ENCODE results near the gene ZDHHC11B. TPM values are rescaled to one million over a fixed set of nuclear protein-coding genes. Genes with fewer than 3 reads are reported as not detected.
"Not testable (repeated sequence)": the region's sequence is repeated elsewhere in the genome, so short reads cannot be mapped to it uniquely, and the experiment has no call there.

The ZDHHC11B gene
- total RNA-seq, 4 donors from 2014 or later, result 4.6 to 52.0 (median 28.6) TPM

DNA sequence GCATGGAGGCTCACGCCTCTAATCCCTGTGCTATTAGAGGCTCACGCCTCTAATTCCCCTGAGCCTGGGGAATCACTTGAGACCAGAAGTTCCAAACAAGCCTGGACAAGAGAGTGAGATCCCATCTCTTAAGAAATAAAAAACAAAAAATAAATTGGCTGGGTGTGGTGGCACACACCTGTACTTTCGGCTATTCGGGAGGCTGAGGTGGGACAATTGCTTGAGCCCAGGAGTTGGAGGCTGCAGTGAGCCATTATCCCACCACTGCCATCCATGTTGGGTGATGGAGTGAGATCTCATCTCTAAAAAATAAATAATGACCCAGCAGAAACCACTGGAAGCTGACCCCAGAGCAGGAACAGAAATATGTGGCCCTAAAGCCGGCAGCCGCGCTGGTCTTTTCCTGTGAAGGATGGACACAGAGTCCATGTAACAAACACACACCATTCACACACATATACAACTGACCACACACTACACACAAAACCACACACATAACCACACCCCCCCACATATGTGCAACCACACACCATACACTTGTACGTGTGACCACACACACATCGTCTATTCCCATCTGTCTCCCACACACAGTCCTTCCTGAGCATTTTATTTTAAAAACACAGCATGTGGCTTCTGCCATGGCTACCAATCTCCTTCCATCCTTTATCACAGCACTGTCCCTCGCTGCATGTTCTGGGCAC lies 51.6 kb downstream of the ZDHHC11B start:
- not testable (repeated sequence) for H3K4me3 ChIP-seq, H3K27ac ChIP-seq, H3K9me3 ChIP-seq, H3K36me3 ChIP-seq, H3K27me3 ChIP-seq, H3K4me1 ChIP-seq, DNase-seq

DNA sequence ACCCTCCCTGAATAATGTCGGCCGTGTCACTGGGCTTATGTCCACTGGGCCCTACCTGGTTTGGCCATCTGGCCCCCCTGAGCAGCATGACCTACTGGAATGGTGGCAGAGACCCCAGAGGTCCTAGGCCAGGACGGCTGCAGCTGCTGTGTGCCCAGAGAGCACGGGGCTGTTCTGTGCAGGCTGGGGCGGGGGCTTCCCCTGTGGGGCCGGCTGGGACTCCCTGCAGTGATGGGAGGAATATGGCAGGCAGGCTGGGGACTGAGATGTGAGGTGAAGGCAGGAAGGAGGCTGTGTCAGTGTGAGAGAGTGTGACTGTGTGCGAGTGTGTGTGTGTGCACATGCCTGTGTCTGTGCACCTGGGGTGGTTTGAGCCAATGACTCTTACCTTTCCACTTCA lies 55.3 kb downstream of the ZDHHC11B start:
- H3K4me3 ChIP-seq, DNase-seq, H3K4me1 ChIP-seq, H3K9me3 ChIP-seq, H3K36me3 ChIP-seq, H3K27me3 ChIP-seq, H3K27ac ChIP-seq: not testable (repeated sequence)

DNA sequence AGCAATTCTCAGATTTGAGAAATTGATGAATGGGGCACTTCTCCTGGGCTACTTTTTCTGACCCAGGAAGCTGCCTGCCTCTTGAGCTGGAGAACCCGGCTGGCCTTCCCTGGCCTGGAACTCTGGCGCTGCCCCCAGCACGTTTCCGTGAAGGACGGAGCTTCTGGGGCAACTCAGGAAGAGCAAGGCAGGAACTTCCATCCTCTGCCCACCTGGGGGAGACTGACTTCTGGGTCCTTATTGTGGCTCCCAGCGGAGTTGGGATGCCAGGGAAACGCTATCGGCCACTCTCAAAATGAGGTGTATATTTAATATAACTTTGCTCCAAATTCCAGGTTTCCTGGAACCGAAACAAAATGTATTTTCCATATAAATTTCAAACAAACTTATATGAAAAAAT lies 57.4 kb downstream of the ZDHHC11B start:
- not testable (repeated sequence) for DNase-seq, H3K4me3 ChIP-seq, H3K9me3 ChIP-seq, H3K36me3 ChIP-seq, H3K4me1 ChIP-seq, H3K27me3 ChIP-seq, H3K27ac ChIP-seq

DNA sequence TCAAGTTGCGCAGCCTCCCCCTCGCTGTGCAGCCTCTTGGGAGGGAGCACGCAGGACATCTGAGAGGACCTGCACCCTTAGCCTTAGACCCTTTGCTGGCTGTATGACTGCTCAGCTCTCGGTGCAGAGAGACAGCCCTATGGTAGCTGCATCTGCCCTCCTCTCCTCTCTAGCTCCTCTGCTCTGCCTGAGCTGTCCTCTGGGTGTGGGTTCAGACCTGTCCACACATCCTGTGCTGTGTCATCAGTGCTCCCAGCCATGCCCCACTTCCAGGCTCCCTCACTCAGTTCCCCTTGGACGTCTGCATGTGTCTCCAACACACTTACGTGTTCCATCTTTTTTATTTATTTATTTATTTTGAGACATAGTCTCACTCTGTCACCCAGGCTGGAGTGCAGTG lies 60.7 kb downstream of the ZDHHC11B start:
- not testable (repeated sequence) for H3K27me3 ChIP-seq, H3K27ac ChIP-seq, H3K4me1 ChIP-seq, H3K9me3 ChIP-seq, H3K4me3 ChIP-seq, DNase-seq, H3K36me3 ChIP-seq

DNA sequence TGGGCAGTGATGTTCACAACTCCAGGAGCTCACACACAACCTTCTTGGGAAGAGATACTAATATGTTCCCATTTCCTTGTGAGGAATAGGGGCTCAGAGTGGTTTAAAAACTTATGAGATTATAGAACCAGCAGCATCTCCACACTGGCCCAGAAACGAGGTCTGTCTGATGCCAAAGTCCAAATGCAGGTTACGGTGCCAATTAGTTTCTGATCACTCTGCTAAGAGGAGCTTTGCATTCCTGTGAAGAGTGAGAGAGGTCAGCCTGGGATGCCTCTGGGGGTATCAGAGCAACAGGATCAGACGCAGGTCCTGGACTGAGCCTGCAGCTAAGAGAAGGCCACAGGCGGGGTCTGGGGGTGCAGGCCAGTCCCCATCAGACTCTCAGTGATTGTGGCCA lies 61.2 kb downstream of the ZDHHC11B start:
- H3K27ac ChIP-seq, H3K27me3 ChIP-seq, H3K4me3 ChIP-seq, H3K4me1 ChIP-seq, H3K9me3 ChIP-seq, H3K36me3 ChIP-seq, DNase-seq: not testable (repeated sequence)

DNA sequence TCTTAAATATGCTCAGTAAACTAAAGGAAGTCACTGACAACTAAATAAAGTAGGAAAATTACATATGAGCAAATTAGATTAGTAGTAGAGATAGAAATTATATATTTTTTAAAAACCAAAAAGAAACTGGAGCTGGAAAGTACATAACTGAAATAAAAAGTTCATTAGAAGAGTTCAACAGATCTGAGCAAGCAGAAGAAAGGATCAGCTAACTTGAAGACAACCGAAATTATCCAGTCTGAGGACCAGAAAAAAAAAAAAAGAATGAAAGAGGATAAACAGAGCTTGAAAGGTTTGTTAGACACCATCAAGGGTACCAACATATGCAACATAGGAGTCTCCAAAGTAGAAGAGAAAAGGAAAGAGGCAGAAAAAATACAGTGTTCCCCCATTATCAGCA lies 65.2 kb downstream of the ZDHHC11B start:
- not testable (repeated sequence) for H3K27me3 ChIP-seq, H3K4me1 ChIP-seq, H3K9me3 ChIP-seq, H3K27ac ChIP-seq, H3K36me3 ChIP-seq, H3K4me3 ChIP-seq, DNase-seq

DNA sequence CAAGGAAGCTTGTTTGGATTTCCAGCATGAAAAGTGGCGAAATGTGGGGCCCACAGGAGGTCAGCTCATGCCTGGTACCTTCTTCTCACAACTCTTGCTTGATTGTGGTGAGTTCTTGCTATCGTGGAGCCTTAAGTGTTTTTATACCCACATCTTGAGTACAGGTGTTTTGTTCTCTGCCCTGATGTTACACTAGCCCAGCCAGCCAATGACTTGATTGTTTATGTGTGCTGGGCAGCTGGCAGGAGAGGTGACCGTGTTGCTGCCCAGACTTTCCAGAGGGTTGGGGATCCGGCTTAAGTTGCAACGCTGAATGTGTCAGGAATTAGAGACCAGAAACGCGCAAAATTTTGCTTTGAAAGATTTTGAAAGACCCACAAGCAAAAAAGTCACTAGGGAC lies 67.4 kb downstream of the ZDHHC11B start:
- Histone ChIP-seq H3K9me3 (peaks cover 0 to 7% (median 0%) of the 10 kb centered on the region in 4 donors), H3K27me3 (no peaks in the 10 kb centered on the region), H3K36me3 (no peaks in the 10 kb centered on the region), H3K27ac (peak overlapping the region in 2 of 4 donors; percentile 19 to 37), H3K4me1 (no peaks in the 10 kb centered on the region), H3K4me3 (no peak overlapping the region)
- no peak for DNase-seq
- no peak for TF ChIP-seq POLR2A (IDR thresholded peaks at IDR 0.05)
- TF ChIP-seq, protein P1, sequence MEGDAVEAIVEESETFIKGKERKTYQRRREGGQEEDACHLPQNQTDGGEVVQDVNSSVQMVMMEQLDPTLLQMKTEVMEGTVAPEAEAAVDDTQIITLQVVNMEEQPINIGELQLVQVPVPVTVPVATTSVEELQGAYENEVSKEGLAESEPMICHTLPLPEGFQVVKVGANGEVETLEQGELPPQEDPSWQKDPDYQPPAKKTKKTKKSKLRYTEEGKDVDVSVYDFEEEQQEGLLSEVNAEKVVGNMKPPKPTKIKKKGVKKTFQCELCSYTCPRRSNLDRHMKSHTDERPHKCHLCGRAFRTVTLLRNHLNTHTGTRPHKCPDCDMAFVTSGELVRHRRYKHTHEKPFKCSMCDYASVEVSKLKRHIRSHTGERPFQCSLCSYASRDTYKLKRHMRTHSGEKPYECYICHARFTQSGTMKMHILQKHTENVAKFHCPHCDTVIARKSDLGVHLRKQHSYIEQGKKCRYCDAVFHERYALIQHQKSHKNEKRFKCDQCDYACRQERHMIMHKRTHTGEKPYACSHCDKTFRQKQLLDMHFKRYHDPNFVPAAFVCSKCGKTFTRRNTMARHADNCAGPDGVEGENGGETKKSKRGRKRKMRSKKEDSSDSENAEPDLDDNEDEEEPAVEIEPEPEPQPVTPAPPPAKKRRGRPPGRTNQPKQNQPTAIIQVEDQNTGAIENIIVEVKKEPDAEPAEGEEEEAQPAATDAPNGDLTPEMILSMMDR (IDR thresholded peaks at IDR 0.05), result no peak

DNA sequence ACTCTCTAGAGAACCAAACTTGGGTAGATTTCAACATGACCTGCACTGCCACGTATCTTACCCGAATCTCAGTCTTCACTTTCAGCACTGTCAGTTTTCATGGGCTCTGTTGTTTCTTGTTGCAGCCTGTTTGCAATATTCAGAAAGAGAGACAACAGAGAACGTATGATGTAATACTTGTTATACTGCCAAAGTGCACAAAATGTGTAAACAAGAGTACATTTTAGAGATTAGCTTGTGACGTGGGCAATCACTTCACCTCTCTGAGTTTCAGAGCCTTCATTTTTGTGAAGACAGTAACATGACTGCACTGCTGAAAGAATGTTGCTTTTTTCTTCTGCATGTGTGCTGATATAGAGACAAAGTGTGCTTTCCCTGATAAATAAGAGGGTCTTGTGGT lies 67.8 kb downstream of the ZDHHC11B start:
- H3K36me3 ChIP-seq, DNase-seq, H3K4me1 ChIP-seq, H3K27me3 ChIP-seq, H3K9me3 ChIP-seq, H3K4me3 ChIP-seq: not testable (repeated sequence)
- H3K27ac ChIP-seq, result peak overlapping the region in 1 of 4 donors; percentile 19

DNA sequence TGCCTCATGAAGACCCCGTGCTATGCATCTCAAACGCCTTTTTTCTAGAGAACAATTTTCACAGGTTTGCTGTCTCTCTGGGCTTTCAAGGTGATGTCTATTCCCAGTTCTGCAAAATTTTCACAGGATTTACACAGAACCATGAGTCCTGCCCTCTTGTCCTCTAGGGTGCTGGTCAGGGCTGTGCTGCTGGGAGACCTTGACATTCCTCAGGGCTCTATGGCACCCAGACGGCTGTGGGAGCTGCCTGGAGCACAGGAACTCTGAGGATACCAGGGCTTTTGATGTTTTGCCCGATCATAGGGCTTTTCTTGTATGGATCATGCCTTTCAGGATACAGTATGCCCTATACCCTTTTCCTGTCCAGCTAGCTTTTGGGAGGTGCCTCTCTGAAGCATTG lies 68.9 kb downstream of the ZDHHC11B start:
- not testable (repeated sequence) for H3K36me3 ChIP-seq, H3K4me3 ChIP-seq, H3K27me3 ChIP-seq, H3K27ac ChIP-seq, H3K4me1 ChIP-seq, H3K9me3 ChIP-seq, DNase-seq

DNA sequence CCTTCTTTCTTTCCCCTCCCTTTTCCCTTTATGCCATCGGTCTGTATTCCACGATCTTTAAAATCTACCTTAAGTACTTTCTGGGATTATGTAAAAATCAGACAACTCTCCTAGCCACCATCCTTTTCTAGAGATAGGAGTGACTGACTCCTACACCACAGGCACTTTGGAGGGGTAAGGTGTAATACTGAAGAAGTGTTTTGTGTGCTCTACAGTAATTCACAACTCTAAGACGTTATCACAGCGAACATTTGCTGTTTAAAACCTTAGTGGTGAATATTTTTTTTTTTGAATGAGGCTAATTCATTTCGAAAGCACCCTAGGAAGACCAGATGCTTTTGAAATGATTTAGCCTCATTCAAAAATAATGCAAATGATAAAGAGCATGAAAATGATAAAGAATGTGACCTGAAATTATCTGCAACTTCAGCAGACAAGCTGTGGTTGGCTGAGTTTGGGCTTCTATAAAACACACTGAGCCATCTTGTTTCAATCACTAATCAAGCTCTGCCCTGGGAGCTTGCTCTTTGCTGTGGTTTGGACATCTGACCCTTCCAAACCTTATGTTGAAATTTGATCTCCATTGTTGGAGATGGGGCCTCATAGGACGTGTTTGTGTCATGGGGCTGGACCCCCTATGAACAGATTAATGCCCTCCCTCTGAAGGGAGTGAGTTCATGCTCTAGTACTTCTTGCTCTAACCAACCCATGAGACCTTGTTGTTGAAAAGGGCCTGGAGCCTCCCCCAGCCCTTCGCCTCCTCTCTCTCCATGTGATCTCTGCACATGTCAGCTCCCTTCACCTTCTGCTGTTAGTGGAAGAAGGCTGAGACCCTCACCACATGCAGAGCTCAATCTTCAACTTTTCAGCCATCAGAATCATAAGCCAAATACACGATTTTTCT lies 70.1 kb downstream of the ZDHHC11B start:
- H3K36me3 ChIP-seq, H3K9me3 ChIP-seq, H3K4me1 ChIP-seq, H3K4me3 ChIP-seq, H3K27me3 ChIP-seq, H3K27ac ChIP-seq, DNase-seq: not testable (repeated sequence)

DNA sequence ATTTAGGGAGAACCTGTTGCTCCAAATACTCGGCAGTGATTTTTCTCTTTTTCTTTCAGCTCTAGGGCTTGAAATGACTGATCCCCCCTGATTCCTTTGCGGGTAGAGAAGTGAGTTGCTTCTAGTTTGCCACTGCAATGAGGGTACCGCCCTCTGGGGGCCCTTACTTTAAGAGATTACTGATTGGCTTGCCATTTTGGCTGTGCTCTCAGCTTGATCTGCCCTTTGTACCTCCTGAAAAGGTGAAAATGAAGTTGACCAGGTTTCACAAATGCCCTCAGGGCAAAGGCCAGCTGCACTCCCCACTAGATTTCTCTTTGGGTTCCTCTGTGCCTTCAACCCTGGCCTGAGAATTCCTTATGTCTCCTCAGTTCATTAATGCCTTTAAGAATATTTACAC lies 70.8 kb downstream of the ZDHHC11B start:
- DNase-seq, H3K9me3 ChIP-seq, H3K27me3 ChIP-seq, H3K36me3 ChIP-seq, H3K27ac ChIP-seq, H3K4me1 ChIP-seq, H3K4me3 ChIP-seq: not testable (repeated sequence)

DNA sequence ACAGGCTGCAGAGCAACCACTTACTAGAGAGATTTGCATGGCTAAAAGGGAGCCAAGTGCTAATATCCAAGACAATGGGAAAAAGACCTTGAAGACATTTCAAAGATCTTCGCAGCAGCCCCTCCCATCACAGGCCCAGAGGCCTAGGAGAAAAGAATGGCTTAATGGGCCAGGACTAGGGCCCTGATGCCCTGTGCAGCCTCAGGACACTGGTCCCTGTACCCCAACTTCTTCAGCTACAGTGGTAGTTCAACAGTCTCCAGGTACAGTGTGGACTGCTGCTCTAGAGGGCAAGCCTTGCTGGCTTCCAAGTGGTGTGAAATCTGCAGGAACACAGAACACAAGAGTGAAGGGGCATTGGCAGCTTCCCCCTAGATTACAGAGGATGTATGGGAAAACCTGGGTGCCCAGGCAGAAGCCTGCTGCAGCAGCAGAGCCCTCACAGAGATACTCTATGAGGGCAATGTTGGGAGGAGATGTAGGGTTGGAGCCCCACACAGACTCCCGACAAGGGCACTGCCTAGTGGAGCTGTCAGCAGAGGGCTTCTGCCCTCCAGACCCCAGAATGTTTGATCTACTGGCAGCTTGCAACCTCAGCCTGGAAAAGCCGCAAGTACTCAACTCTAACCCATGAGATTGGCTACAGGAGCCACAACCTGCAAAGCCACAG lies 75.5 kb downstream of the ZDHHC11B start:
- DNase-seq, H3K9me3 ChIP-seq, H3K27me3 ChIP-seq, H3K4me1 ChIP-seq, H3K4me3 ChIP-seq, H3K36me3 ChIP-seq: not testable (repeated sequence)
- peak overlapping the region in 3 of 4 donors; percentile 32 to 52 (median 42) for H3K27ac ChIP-seq

DNA sequence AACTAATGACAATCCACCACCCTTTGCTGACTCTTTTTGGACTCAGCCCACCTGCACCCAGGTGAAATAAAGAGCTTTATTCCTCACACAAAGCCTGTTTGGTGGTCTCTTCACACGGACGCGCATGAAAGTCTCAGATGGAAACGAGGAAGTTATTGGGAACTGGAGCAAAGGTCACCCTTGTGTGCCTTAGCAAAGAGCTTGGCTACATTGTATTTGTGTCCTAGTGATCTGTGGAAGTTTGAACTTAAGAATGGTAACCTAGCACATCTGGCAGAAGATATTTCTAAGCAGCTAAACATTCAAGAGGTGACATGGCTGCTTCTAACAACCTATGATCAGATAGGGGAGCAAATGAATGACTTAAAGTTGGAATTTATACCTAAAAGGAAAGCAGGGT lies 76.2 kb downstream of the ZDHHC11B start:
- DNase-seq, H3K4me3 ChIP-seq, H3K27me3 ChIP-seq, H3K9me3 ChIP-seq, H3K4me1 ChIP-seq, H3K36me3 ChIP-seq: not testable (repeated sequence)
- peak overlapping the region in 3 of 4 donors; percentile 32 to 52 (median 42) for H3K27ac ChIP-seq

DNA sequence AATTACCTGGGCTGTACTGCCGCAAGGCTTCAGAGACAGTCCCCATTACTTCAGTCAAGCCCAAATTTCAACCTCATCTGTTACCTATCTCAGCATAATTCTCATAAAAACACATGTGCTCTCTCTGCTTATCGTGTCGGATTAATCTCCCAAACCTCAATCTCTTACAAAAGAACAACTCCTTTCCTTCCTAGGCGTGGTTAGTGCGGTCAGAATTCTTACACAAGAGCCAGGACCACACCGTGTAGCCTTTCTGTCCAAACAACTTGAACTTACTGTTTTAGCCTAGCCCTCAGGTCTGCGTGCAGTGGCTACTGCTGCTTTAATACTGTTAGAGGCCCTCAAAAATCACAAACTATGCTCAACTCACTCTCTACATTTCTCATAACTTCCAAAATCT lies 78.4 kb downstream of the ZDHHC11B start:
- not testable (repeated sequence) for H3K9me3 ChIP-seq, H3K27me3 ChIP-seq, H3K36me3 ChIP-seq, H3K4me1 ChIP-seq, H3K4me3 ChIP-seq, H3K27ac ChIP-seq, DNase-seq
